A549 (cell line): ENCODE data around the gene FAM120B. TPM values are rescaled to one million over a fixed set of nuclear protein-coding genes. Genes with fewer than 3 reads are reported as not detected.

Experiments used
- ATAC-seq, 2 experiments: fragments of 200-7000 bp in 1 of 2; fragments of >200 bp in 1 of 2; cut with Nextera tagmentation in 1 of 2; cut with Tn5 transposase in 1 of 2; 3 replicates each; pipeline versions ENCODE4 v1.8.0 to v1.9.1; 2018 to 2020; ENCODE audit warnings: mild to moderate bottlenecking in 1 of 2, moderate library complexity in 1 of 2
- CTCF ChIA-PET: fragments of 300-600 bp; sonication (Branson Sonifier 250); formaldehyde crosslinking; extraction: SDS; loops from one replicate; lab custom pipeline; 2021; ENCODE audit warnings: antibody characterized with exemption, inconsistent platforms; lab: Yijun Ruan, JAX
- POLR2A ChIA-PET: fragments of 350-600 bp; formaldehyde crosslinking; extraction: SDS; loops from one replicate; lab custom pipeline; 2021; ENCODE audit warnings: antibody characterized with exemption, inconsistent platforms; lab: Yijun Ruan, JAX
- DNase-seq, 2 experiments: peaks; one replicate each; pipeline versions ENCODE4 v3.0.0 to v3.0.0-alpha.2; 2011 to 2016; ENCODE audit warnings: low read depth in 1 of 2, low spot score in 1 of 2
- FAIRE-seq: peaks from 2 replicates; lab custom pipeline; 2011; peaks lifted over from hg19 to GRCh38; lab: Jason Lieb, UNC
- H3K27ac ChIP-seq, 2 experiments: fragments of >200 bp; sonication (Bioruptor Twin); formaldehyde crosslinking; 3 replicates each; pipeline ENCODE4 v1.5.1; 2016 to 2017
- H3K4me1 ChIP-seq: fragments of >200 bp; sonication (Bioruptor Twin); formaldehyde crosslinking; 3 replicates; pipeline ENCODE4 v1.6.1; 2016
- H3K4me2 ChIP-seq: fragments of >200 bp; sonication (Bioruptor Twin); formaldehyde crosslinking; 3 replicates; pipeline ENCODE4 v1.6.1; 2016
- H3K4me3 ChIP-seq: fragments of >200 bp; sonication (Bioruptor Twin); formaldehyde crosslinking; 3 replicates; pipeline ENCODE4 v1.5.1; 2016
- H3K9me3 ChIP-seq: fragments of >200 bp; sonication (Bioruptor Twin); formaldehyde crosslinking; 3 replicates; pipeline ENCODE4 v1.6.1; 2016
- CBX8 ChIP-seq: fragments of 200-600 bp; sonication (generic); IDR thresholded peaks from 2 replicates; pipeline ENCODE4 v1.6.1; 2016
- CEBPB ChIP-seq, 2 experiments: fragments of >200 bp in 1 of 2; sonication (Bioruptor Twin) in 1 of 2; formaldehyde crosslinking in 1 of 2; IDR thresholded peaks; 2 replicates each; pipeline ENCODE4 v1.6.1; 2012 to 2016
- CHD4 ChIP-seq: fragments of 200-600 bp; sonication (generic); IDR thresholded peaks from 2 replicates; pipeline ENCODE4 v1.6.1; 2016; ENCODE audit warnings: antibody characterized with exemption, mild to moderate bottlenecking, borderline replicate concordance
- EHF ChIP-seq: fragments of 250-450 bp; sonication (Bioruptor Pico); IDR thresholded peaks from 2 replicates; pipeline ENCODE4 v1.5.0; 2020; ENCODE audit warnings: mild to moderate bottlenecking
- GATA3 ChIP-seq: IDR thresholded peaks from 2 replicates; pipeline ENCODE4 v1.6.1; 2012; ENCODE audit warnings: borderline replicate concordance
- HOXA7 ChIP-seq: fragments of 250-450 bp; sonication (Bioruptor Pico); IDR thresholded peaks from 2 replicates; pipeline ENCODE4 v1.5.0; 2020; ENCODE audit warnings: mild to moderate bottlenecking, moderate library complexity
- HOXB13 ChIP-seq: fragments of 250-450 bp; sonication (Bioruptor Pico); IDR thresholded peaks from 2 replicates; pipeline ENCODE4 v1.5.0; 2020; ENCODE audit warnings: low read depth, mild to moderate bottlenecking, moderate library complexity
- JUN ChIP-seq, 2 experiments: fragments of >200 bp; sonication (Bioruptor Twin); formaldehyde crosslinking; IDR thresholded peaks; 2 replicates in 1 of 2; 3 replicates in 1 of 2; pipeline ENCODE4 v1.6.1; 2016 to 2017
- JUNB ChIP-seq: fragments of >200 bp; sonication (Bioruptor Twin); formaldehyde crosslinking; IDR thresholded peaks from 2 replicates; pipeline ENCODE4 v1.6.1; 2016
- KDM5A ChIP-seq: fragments of 200-600 bp; sonication (generic); IDR thresholded peaks from 2 replicates; pipeline ENCODE4 v1.6.1; 2016; ENCODE audit warnings: antibody characterized with exemption, mild to moderate bottlenecking
- MAFK ChIP-seq: fragments of 450-650 bp; IDR thresholded peaks from 2 replicates; pipeline ENCODE4 v1.6.1; 2014; ENCODE audit not compliant: partially characterized antibody
- MYC ChIP-seq: IDR thresholded peaks from 2 replicates; pipeline ENCODE4 v1.6.1; 2012; ENCODE audit warnings: mild to moderate bottlenecking, inconsistent platforms, low read length, improper control_type of control experiment, borderline replicate concordance
- NPAS2 ChIP-seq: fragments of 250-450 bp; sonication (Bioruptor Pico); IDR thresholded peaks from 2 replicates; pipeline ENCODE4 v1.8.0; 2022; ENCODE audit warnings: mild to moderate bottlenecking, moderate library complexity, borderline replicate concordance
- NR3C1 ChIP-seq: fragments of >200 bp; sonication (Bioruptor Twin); formaldehyde crosslinking; IDR thresholded peaks from 3 replicates; pipeline ENCODE4 v1.6.1; 2017
- RAD21 ChIP-seq, 2 experiments: fragments of >200 bp in 1 of 2; sonication (Bioruptor Twin) in 1 of 2; formaldehyde crosslinking in 1 of 2; IDR thresholded peaks in 1 of 2; conservative IDR thresholded peaks in 1 of 2; 2 replicates in 1 of 2; 3 replicates in 1 of 2; pipeline ENCODE4 v1.6.1; 2012 to 2018; ENCODE audit warnings: inconsistent platforms in 1 of 2
- RCOR1 ChIP-seq: fragments of 150-350 bp; IDR thresholded peaks from 2 replicates; pipeline ENCODE4 v1.6.1; 2014; ENCODE audit warnings: antibody characterized with exemption, low read length, low read depth
- RFX5 ChIP-seq: fragments of 450-650 bp; IDR thresholded peaks from 2 replicates; pipeline ENCODE4 v1.7.1; 2014; ENCODE audit warnings: antibody characterized with exemption, mild to moderate bottlenecking, moderate library complexity
- SMC3 ChIP-seq: fragments of >200 bp; sonication (Bioruptor Twin); formaldehyde crosslinking; IDR thresholded peaks from 3 replicates; pipeline ENCODE4 v1.6.1; 2018; ENCODE audit warnings: inconsistent platforms
- TFCP2L1 ChIP-seq: fragments of 250-450 bp; sonication (Bioruptor Pico); IDR thresholded peaks from 2 replicates; pipeline ENCODE4 v1.5.0; 2021; ENCODE audit warnings: mild to moderate bottlenecking
- ZFP36 ChIP-seq: fragments of 450-650 bp; IDR thresholded peaks from 2 replicates; pipeline ENCODE4 v1.6.1; 2014; ENCODE audit warnings: borderline replicate concordance; ENCODE audit not compliant: partially characterized antibody
- ZSCAN20 ChIP-seq: fragments of 250-450 bp; sonication (Bioruptor Pico); IDR thresholded peaks from 2 replicates; pipeline ENCODE4 v1.8.0; 2022; ENCODE audit warnings: mild to moderate bottlenecking, moderate library complexity
- WGBS: methylation state at CpG from one replicate; pipeline ENCODE4 v1.1.6; 2017; ENCODE audit errors: missing lambda C conversion rate; 5-methylcytosine and 5-hydroxymethylcytosine counted together
- polyA plus RNA-seq, 4 experiments: library from polyadenylated mRNA; depleted of rRNA in 3 of 4; stranded (reverse); fragments of >200 nt; fragmentation: RNase III in 1 of 4; extraction: RNeasy Plus Mini Kit Qiagen cat#74134 plus additional on column Dnase treatment in 1 of 4; gene quantifications; 2 replicates in 3 of 4; 3 replicates in 1 of 4; pipeline ENCODE4 v1.2.3, GENCODE V29; 2011 to 2017
- TF ChIP-seq, protein P1 (sequence below): IDR thresholded peaks from 2 replicates; pipeline ENCODE4 v1.6.1; 2012
- TF ChIP-seq, protein P2 (sequence below): fragments of 250-450 bp; sonication (Bioruptor Pico); IDR thresholded peaks from 2 replicates; pipeline ENCODE4 v1.5.0; 2020; ENCODE audit warnings: low read depth, mild to moderate bottlenecking, moderate library complexity
- TF ChIP-seq, protein P3 (sequence below): fragments of 150-350 bp; IDR thresholded peaks from 2 replicates; pipeline ENCODE4 v1.6.1; 2014; ENCODE audit warnings: low read depth, mild to moderate bottlenecking, low read length
- TF ChIP-seq, protein P4 (sequence below): fragments of 450-650 bp; IDR thresholded peaks from 2 replicates; pipeline ENCODE4 v1.6.1; 2014; ENCODE audit warnings: antibody characterized with exemption
- TF ChIP-seq, protein P5 (sequence below): fragments of 200-600 bp; sonication (generic); IDR thresholded peaks from 2 replicates; pipeline ENCODE4 v1.6.1; 2016; ENCODE audit warnings: antibody characterized with exemption, mild to moderate bottlenecking, moderate library complexity
- TF ChIP-seq, protein P6 (sequence below): fragments of >200 bp; sonication (Bioruptor Twin); formaldehyde crosslinking; IDR thresholded peaks from 3 replicates; pipeline ENCODE4 v1.5.1; 2016

Gene FAM120B
- polyA plus RNA-seq, 2 of the 4 experiments (the other 2 are of a cell fraction): 7.0 to 7.7 TPM

DNA sequence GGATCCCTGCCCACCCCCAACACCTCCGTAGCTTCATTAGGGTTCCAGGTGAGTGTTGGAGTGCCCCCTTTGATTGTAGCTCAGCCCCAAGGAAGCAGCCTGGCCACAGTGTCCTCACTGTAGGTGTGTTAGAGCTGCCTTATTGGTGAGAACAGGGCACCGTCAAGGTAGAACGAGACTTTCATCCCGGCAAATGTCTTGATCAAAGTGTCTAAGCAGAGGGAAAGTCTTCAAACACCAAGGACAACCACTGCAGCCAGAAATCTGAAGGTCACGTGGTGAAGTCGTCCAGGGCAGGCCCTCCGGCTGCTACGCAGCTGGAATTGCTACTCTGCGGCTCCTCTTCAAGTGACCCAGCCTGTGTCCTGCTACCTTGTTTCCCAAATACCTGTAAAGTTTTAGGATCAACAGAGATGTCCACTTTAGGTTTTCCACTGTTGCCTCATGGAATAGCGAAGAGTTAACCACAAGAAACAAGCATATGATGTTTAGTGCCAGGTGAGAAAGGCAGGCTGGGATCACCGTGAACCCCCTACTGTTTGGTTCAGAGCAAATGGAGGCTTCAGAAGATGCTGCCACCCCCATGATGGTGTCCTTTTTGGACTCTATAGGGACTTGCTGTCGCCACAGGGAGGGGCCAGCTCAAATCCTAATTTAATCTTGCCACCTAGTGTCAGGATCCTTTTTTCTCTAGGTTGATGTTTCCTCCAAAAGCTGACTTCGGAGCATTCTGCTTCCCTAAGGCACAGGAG is 14.0 kb upstream of the FAM120B start:
- no peak overlapping the region for H3K27ac ChIP-seq
- ChIA-PET CTCF (interaction anchor here (1.5 to 2.0 kb wide), 3 partner anchors 238 to 460 kb away, joined by 3 to 6 read pairs (median 3); no protein-coding TSS in a partner anchor), POLR2A (no interaction called here)
- no peak for TF ChIP-seq RFX5
- TF ChIP-seq, protein P1, sequence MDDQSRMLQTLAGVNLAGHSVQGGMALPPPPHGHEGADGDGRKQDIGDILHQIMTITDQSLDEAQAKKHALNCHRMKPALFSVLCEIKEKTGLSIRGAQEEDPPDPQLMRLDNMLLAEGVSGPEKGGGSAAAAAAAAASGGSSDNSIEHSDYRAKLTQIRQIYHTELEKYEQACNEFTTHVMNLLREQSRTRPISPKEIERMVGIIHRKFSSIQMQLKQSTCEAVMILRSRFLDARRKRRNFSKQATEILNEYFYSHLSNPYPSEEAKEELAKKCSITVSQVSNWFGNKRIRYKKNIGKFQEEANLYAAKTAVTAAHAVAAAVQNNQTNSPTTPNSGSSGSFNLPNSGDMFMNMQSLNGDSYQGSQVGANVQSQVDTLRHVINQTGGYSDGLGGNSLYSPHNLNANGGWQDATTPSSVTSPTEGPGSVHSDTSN: no peak
- TF ChIP-seq HOXB13 (CRISPR knock-in tag): no peak
- TF ChIP-seq RCOR1: no peak
- TF ChIP-seq MAFK: no peak
- TF ChIP-seq, protein P2, sequence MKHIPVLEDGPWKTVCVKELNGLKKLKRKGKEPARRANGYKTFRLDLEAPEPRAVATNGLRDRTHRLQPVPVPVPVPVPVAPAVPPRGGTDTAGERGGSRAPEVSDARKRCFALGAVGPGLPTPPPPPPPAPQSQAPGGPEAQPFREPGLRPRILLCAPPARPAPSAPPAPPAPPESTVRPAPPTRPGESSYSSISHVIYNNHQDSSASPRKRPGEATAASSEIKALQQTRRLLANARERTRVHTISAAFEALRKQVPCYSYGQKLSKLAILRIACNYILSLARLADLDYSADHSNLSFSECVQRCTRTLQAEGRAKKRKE (CRISPR knock-in tag): no peak
- no peak for TF ChIP-seq GATA3
- TF ChIP-seq JUNB: no peak
- no peak for TF ChIP-seq ZFP36
- TF ChIP-seq RAD21 (conservative IDR thresholded peaks at IDR 0.05 in 1 of 2, IDR thresholded peaks at IDR 0.05 in 1 of 2): peak; percentile 43 to 50
- TF ChIP-seq ZSCAN20 (CRISPR knock-in tag): no peak
- TF ChIP-seq TFCP2L1: no peak
- TF ChIP-seq NPAS2 (CRISPR knock-in tag): no peak
- TF ChIP-seq HOXA7 (CRISPR knock-in tag): no peak
- no peak for TF ChIP-seq EHF
- TF ChIP-seq, protein P3, sequence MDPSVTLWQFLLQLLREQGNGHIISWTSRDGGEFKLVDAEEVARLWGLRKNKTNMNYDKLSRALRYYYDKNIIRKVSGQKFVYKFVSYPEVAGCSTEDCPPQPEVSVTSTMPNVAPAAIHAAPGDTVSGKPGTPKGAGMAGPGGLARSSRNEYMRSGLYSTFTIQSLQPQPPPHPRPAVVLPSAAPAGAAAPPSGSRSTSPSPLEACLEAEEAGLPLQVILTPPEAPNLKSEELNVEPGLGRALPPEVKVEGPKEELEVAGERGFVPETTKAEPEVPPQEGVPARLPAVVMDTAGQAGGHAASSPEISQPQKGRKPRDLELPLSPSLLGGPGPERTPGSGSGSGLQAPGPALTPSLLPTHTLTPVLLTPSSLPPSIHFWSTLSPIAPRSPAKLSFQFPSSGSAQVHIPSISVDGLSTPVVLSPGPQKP: no peak
- no peak for TF ChIP-seq JUN (IDR thresholded peaks at IDR 0.05)
- TF ChIP-seq, protein P4, sequence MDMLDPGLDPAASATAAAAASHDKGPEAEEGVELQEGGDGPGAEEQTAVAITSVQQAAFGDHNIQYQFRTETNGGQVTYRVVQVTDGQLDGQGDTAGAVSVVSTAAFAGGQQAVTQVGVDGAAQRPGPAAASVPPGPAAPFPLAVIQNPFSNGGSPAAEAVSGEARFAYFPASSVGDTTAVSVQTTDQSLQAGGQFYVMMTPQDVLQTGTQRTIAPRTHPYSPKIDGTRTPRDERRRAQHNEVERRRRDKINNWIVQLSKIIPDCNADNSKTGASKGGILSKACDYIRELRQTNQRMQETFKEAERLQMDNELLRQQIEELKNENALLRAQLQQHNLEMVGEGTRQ: peak; percentile 63
- TF ChIP-seq, protein P5, sequence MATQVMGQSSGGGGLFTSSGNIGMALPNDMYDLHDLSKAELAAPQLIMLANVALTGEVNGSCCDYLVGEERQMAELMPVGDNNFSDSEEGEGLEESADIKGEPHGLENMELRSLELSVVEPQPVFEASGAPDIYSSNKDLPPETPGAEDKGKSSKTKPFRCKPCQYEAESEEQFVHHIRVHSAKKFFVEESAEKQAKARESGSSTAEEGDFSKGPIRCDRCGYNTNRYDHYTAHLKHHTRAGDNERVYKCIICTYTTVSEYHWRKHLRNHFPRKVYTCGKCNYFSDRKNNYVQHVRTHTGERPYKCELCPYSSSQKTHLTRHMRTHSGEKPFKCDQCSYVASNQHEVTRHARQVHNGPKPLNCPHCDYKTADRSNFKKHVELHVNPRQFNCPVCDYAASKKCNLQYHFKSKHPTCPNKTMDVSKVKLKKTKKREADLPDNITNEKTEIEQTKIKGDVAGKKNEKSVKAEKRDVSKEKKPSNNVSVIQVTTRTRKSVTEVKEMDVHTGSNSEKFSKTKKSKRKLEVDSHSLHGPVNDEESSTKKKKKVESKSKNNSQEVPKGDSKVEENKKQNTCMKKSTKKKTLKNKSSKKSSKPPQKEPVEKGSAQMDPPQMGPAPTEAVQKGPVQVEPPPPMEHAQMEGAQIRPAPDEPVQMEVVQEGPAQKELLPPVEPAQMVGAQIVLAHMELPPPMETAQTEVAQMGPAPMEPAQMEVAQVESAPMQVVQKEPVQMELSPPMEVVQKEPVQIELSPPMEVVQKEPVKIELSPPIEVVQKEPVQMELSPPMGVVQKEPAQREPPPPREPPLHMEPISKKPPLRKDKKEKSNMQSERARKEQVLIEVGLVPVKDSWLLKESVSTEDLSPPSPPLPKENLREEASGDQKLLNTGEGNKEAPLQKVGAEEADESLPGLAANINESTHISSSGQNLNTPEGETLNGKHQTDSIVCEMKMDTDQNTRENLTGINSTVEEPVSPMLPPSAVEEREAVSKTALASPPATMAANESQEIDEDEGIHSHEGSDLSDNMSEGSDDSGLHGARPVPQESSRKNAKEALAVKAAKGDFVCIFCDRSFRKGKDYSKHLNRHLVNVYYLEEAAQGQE: no peak
- TF ChIP-seq NR3C1: no peak
- no peak for TF ChIP-seq KDM5A
- TF ChIP-seq, protein P6, sequence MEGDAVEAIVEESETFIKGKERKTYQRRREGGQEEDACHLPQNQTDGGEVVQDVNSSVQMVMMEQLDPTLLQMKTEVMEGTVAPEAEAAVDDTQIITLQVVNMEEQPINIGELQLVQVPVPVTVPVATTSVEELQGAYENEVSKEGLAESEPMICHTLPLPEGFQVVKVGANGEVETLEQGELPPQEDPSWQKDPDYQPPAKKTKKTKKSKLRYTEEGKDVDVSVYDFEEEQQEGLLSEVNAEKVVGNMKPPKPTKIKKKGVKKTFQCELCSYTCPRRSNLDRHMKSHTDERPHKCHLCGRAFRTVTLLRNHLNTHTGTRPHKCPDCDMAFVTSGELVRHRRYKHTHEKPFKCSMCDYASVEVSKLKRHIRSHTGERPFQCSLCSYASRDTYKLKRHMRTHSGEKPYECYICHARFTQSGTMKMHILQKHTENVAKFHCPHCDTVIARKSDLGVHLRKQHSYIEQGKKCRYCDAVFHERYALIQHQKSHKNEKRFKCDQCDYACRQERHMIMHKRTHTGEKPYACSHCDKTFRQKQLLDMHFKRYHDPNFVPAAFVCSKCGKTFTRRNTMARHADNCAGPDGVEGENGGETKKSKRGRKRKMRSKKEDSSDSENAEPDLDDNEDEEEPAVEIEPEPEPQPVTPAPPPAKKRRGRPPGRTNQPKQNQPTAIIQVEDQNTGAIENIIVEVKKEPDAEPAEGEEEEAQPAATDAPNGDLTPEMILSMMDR: peak; percentile 29; the same call in 1 of the 3 replicates
- no peak for TF ChIP-seq CBX8
- TF ChIP-seq MYC: no peak
- TF ChIP-seq CHD4: no peak
- TF ChIP-seq CEBPB (IDR thresholded peaks at IDR 0.05): no peak
- TF ChIP-seq SMC3: peak; percentile 31; the same call in 1 of the 3 replicates
- peak overlapping the region; percentile 97 for H3K4me2 ChIP-seq
- H3K4me1 ChIP-seq: peaks cover 25% of the 10 kb centered on the region; the same call in 2 of the 3 replicates
- H3K9me3 ChIP-seq: no peaks in the 10 kb centered on the region
- FAIRE-seq: no peak
- peak; percentile 22 to 29; a peak in 3 of 6 replicates for ATAC-seq
- WGBS: 9% methylated on average over 10 of the region's 13 CpGs
- H3K4me3 ChIP-seq: peak overlapping the region; percentile 62; the same call in 1 of the 3 replicates
- peak; percentile 38 to 43 for DNase-seq
